Measurements from ENCODE around the gene WNK2. TPM values are rescaled to one million over a fixed set of nuclear protein-coding genes. Genes with fewer than 3 reads are reported as not detected.

WNK2 gene
- total and polyA plus RNA-seq, 4 experiments from 2014 or later, result 0.26 TPM; not detected in 3

DNA sequence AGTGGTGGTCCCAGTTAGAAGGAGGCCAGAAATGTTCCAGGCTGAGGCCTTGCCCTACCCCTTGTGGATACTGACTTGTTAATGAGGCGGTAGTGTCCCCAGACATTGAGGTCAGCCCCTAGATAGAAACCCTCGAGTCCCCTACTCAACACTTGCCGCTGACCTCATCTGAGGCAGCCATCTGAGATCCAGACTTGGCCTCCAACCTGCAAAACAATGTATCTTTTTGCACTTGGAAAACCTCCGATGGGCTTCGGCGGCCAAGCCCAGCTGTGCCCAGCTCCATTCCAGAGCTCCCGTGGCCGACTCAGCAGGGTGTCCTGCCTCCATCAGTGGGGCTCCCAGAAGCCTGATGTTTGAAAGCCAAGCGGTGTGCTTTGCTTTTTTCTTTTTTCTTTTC is 122.1 kb downstream of the WNK2 start:
- DNase-seq, result no peak
- CTCF ChIA-PET (ENCODE audit: partially characterized antibody), result interaction anchor here (1.4 to 1.6 kb wide), 2 partner anchors 197 to 199 kb away, joined by 4 to 8 read pairs; no protein-coding TSS in a partner anchor
- H3K4me1 ChIP-seq (ENCODE audit: insufficient read depth, low read length), result no peaks in the 10 kb centered on the region
- H3K27ac ChIP-seq (ENCODE audit: low read depth, low read length), result no peak overlapping the region
- H3K9me3 ChIP-seq (ENCODE audit: control insufficient read depth in 1 of 2, low read length in 2 of 2), result no peaks in the 10 kb centered on the region
- no peak overlapping the region for H3K4me3 Mint-ChIP-seq
- no peaks in the 10 kb centered on the region for H3K36me3 ChIP-seq (ENCODE audit: insufficient read depth, low read length)
- peaks cover 0 to 4% (median 0%) of the 10 kb centered on the region in 4 donors for H3K4me1 Mint-ChIP-seq
- intact Hi-C loops (cut with micrococcal nuclease), result loop anchor here (1.0 to 10.0 kb wide), 2 partner anchors 146 to 301 kb away; no protein-coding TSS in a partner anchor
- no peaks in the 10 kb centered on the region for H3K27me3 ChIP-seq (ENCODE audit: insufficient read depth, low read length)
- H3K9me3 Mint-ChIP-seq, result no peaks in the 10 kb centered on the region
- POLR2A ChIA-PET (ENCODE audit: partially characterized antibody), result no interaction called here
- H3K36me3 Mint-ChIP-seq, result no peaks in the 10 kb centered on the region
- no peaks in the 10 kb centered on the region for H3K27me3 Mint-ChIP-seq
- no peak overlapping the region for H3K27ac Mint-ChIP-seq
- H3K4me3 ChIP-seq (ENCODE audit: low read length in 2 of 2), result no peak overlapping the region

DNA sequence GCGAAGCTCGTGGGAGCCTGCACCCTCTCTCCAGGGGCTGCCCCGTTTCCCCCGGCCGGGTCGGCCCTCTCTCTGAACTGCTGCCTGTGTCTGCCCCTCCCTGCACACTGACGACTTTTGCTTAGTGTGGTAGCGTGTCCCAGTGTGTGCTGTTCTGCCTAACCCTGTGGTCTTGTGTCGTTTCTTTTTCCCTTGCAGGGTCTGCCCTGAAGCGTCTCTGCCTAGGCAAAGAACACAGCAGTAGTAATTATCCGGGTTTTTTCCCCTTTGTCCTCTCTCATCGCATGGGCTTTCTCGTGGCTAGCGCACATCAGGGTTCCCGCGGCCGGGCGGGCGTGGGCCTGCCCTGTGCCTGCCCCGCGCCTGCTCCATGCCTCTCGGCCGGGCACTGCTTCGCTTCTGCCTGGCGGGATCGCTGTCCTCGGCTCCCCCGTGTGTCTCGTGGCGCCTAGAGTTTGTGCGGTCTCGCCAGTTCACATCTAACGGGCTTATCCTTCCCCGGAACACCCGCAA is 122.7 kb downstream of the WNK2 start:
- H3K36me3 ChIP-seq (ENCODE audit: insufficient read depth, low read length), result no peaks in the 10 kb centered on the region
- no peaks in the 10 kb centered on the region for H3K36me3 Mint-ChIP-seq
- no peak overlapping the region for H3K27ac ChIP-seq (ENCODE audit: low read depth, low read length)
- H3K27ac Mint-ChIP-seq, result no peak overlapping the region
- H3K4me1 ChIP-seq (ENCODE audit: insufficient read depth, low read length), result no peaks in the 10 kb centered on the region
- H3K9me3 ChIP-seq (ENCODE audit: control insufficient read depth in 1 of 2, low read length in 2 of 2), result no peaks in the 10 kb centered on the region
- H3K4me3 ChIP-seq (ENCODE audit: low read length in 2 of 2), result no peak overlapping the region
- ChIA-PET CTCF (ENCODE audit: partially characterized antibody) (interaction anchor here (1.3 to 1.6 kb wide), 2 partner anchors 197 to 198 kb away, joined by 6 to 8 read pairs; no protein-coding TSS in a partner anchor), POLR2A (ENCODE audit: partially characterized antibody) (interaction anchor here (0.5 kb wide), 1 partner anchor 900 kb away, joined by 4 read pairs; no protein-coding TSS in a partner anchor)
- H3K9me3 Mint-ChIP-seq, result no peaks in the 10 kb centered on the region
- no peaks in the 10 kb centered on the region for H3K27me3 ChIP-seq (ENCODE audit: insufficient read depth, low read length)
- intact Hi-C loops (cut with micrococcal nuclease), result loop anchor here (1.0 to 10.0 kb wide), 2 partner anchors 146 to 302 kb away; no protein-coding TSS in a partner anchor
- H3K27me3 Mint-ChIP-seq, result no peaks in the 10 kb centered on the region
- H3K4me1 Mint-ChIP-seq, result peaks cover 0 to 4% (median 0%) of the 10 kb centered on the region in 4 donors
- no peak for DNase-seq
- H3K4me3 Mint-ChIP-seq, result no peak overlapping the region

DNA sequence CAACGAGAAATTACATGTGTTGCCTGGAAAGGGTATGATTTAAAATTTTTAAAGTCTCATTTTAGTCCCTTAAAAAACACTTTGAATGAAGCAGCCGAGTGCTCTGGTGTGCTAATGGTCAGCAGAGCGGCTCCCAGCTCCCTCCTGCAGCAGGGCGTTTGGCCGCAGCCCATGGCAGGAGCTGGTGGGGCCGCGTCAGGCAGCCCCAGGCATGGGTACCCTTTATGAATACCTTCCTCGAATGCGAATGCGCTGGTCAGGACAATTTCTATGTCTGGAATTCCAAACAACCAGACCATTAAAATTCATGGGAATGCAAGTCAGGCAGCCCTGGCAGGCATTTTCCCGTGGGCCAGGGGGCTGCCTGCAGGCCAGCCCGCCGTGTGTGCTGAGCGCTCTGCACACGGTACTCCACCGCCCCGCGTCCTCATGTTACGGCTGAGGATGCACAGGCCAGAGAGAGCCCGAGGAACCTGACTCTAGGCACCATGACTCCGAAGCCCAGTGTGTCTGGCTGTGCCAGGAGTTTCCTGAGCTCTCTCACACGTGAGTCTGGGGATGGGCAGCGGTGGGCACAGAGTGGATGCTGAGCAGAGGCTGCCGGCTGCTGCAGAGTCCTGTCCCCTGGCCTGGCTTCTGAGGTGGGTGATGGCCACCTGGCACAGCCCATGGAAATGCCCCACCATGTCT is 123.7 kb downstream of the WNK2 start:
- H3K27me3 ChIP-seq (ENCODE audit: insufficient read depth, low read length), result no peaks in the 10 kb centered on the region
- Mint-ChIP-seq H3K27ac (no peak overlapping the region), H3K36me3 (no peaks in the 10 kb centered on the region), H3K27me3 (peaks cover 1 to 3% of the 10 kb centered on the region in 2 donors), H3K4me3 (no peak overlapping the region), H3K4me1 (peaks cover 0 to under 1% (median 0%) of the 10 kb centered on the region in 4 donors), H3K9me3 (no peaks in the 10 kb centered on the region)
- no peaks in the 10 kb centered on the region for H3K4me1 ChIP-seq (ENCODE audit: insufficient read depth, low read length)
- intact Hi-C loops (cut with micrococcal nuclease), result loop anchor here (10.0 kb wide), 1 partner anchor 303 kb away; no protein-coding TSS in a partner anchor
- no peak overlapping the region for H3K4me3 ChIP-seq (ENCODE audit: low read length in 2 of 2)
- no peak overlapping the region for H3K27ac ChIP-seq (ENCODE audit: low read depth, low read length)
- CTCF ChIA-PET (ENCODE audit: partially characterized antibody), result interaction anchor here (1.3 kb wide), 1 partner anchor 199 kb away, joined by 6 read pairs; no protein-coding TSS in a partner anchor
- no peaks in the 10 kb centered on the region for H3K9me3 ChIP-seq (ENCODE audit: control insufficient read depth in 1 of 2, low read length in 2 of 2)
- DNase-seq, result no peak
- no peaks in the 10 kb centered on the region for H3K36me3 ChIP-seq (ENCODE audit: insufficient read depth, low read length)
- POLR2A ChIA-PET (ENCODE audit: partially characterized antibody), result no interaction called here

DNA sequence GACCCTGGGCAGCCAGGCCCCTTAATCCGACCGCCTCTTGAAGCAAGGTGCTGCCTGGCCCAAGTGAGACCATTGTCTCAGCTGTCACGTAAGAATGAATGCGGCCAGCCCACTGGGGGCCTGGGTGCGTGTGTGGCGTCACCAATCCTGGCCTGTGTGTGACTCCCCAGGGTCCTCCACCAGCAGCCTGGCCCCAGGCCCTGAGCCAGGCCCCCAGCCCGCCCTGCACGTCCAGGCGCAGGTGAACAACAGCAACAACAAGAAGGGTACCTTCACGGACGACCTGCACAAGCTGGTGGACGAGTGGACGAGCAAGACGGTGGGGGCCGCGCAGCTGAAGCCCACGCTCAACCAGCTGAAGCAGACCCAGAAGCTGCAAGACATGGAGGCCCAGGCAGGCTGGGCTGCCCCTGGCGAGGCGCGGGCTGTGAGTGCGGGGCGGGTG is 124.2 kb downstream of the WNK2 start:
- Histone ChIP-seq H3K27me3 (ENCODE audit: insufficient read depth, low read length) (no peaks in the 10 kb centered on the region), H3K36me3 (ENCODE audit: insufficient read depth, low read length) (no peaks in the 10 kb centered on the region), H3K4me3 (ENCODE audit: low read length in 2 of 2) (no peak overlapping the region), H3K27ac (ENCODE audit: low read depth, low read length) (no peak overlapping the region), H3K9me3 (ENCODE audit: control insufficient read depth in 1 of 2, low read length in 2 of 2) (no peaks in the 10 kb centered on the region), H3K4me1 (ENCODE audit: insufficient read depth, low read length) (no peaks in the 10 kb centered on the region)
- DNase-seq, result no peak
- ChIA-PET POLR2A (ENCODE audit: partially characterized antibody) (no interaction called here), CTCF (ENCODE audit: partially characterized antibody) (no interaction called here)
- Mint-ChIP-seq H3K4me1 (peaks cover 0 to 6% (median 2%) of the 10 kb centered on the region in 4 donors), H3K36me3 (no peaks in the 10 kb centered on the region), H3K9me3 (no peaks in the 10 kb centered on the region), H3K27ac (no peak overlapping the region), H3K27me3 (peaks cover 6 to 7% of the 10 kb centered on the region in 2 donors), H3K4me3 (no peak overlapping the region)
- intact Hi-C loops (cut with micrococcal nuclease), result loop anchor here (10.0 kb wide), 1 partner anchor 303 kb away; no protein-coding TSS in a partner anchor

DNA sequence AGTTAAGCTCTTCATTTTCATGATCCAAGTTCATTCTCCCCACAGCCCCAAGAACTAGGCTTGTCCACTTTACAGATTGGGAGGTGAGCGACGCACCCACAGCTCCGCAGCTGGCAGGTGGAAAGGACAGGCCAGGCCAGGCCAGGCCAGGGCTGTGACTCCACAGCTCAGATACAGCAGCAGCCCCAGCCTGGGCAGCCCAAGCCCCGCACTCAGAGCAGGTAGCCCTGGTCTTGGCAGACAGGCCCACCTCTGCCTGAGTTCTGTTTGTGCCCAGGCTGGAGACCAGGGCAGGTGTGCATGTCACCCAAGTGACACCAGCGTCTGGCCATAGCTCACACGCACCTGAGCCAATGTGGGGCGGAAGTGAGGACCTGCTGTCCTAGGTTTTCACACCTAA is 124.7 kb downstream of the WNK2 start:
- H3K4me3 Mint-ChIP-seq, result no peak overlapping the region
- H3K9me3 ChIP-seq (ENCODE audit: control insufficient read depth in 1 of 2, low read length in 2 of 2), result no peaks in the 10 kb centered on the region
- no peaks in the 10 kb centered on the region for H3K36me3 Mint-ChIP-seq
- no peaks in the 10 kb centered on the region for H3K4me1 ChIP-seq (ENCODE audit: insufficient read depth, low read length)
- ChIA-PET POLR2A (ENCODE audit: partially characterized antibody) (no interaction called here), CTCF (ENCODE audit: partially characterized antibody) (no interaction called here)
- intact Hi-C loops (cut with micrococcal nuclease), result loop anchor here (10.0 kb wide), 1 partner anchor 304 kb away; no protein-coding TSS in a partner anchor
- H3K27me3 ChIP-seq (ENCODE audit: insufficient read depth, low read length), result no peaks in the 10 kb centered on the region
- no peak overlapping the region for H3K27ac ChIP-seq (ENCODE audit: low read depth, low read length)
- H3K9me3 Mint-ChIP-seq, result no peaks in the 10 kb centered on the region
- no peaks in the 10 kb centered on the region for H3K36me3 ChIP-seq (ENCODE audit: insufficient read depth, low read length)
- peaks cover 6 to 7% of the 10 kb centered on the region in 2 donors for H3K27me3 Mint-ChIP-seq
- H3K4me1 Mint-ChIP-seq, result peaks cover 0 to 6% (median 2%) of the 10 kb centered on the region in 4 donors
- DNase-seq, result no peak
- no peak overlapping the region for H3K4me3 ChIP-seq (ENCODE audit: low read length in 2 of 2)
- H3K27ac Mint-ChIP-seq, result no peak overlapping the region

DNA sequence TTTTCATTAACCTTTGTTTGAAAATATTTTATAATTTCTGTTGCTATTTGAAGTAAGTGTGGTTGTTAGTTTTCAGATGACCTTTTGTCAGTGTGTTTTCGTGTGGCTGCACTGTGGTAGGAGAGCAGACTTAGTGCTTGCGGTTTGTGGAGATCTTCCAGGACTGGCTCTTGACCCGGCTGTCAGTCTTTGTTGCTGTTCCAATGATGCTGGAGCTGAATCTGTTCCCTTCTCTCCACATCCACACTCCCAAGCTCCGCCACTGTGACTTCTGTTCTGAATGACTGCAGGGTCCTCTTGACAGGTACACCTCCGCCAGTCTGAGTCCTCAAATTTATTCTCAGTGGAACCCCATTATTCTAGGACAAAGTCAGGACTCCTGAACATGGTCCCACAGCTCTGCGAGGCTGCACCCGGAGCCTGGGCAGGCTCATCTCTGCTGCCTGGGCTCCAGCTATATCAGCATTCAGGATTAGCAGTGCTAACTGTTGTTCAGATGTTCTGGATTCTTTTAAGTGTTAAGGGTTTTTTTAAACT is 126.0 kb downstream of the WNK2 start:
- H3K4me3 Mint-ChIP-seq, result no peak overlapping the region

DNA sequence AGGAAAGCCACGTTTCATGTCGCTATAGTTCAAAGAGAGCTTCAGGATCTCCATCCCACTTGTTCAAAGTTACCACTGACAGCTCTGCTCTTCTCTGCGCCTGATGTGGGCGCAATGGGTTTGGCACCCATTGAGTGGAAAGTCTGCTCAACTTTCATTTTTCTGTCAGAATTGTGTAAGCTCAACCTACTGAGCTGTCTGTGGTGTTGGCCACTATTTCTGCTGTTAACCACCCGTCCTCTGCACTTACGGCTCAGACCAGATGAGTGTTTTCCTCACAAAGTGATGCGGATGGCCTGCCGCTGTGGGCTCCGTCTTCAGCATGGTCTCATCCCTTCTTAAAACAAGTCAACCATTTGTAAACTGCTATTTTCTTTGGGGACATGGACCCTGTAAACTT is 131.2 kb downstream of the WNK2 start:
- intact Hi-C loops (cut with micrococcal nuclease), result no loop called here

More for the DNA sequence above, 126.0 kb downstream of the WNK2 start:
- peaks cover 6 to 7% of the 10 kb centered on the region in 2 donors for H3K27me3 Mint-ChIP-seq
- no peaks in the 10 kb centered on the region for H3K9me3 Mint-ChIP-seq
- no peak for DNase-seq
- H3K27ac Mint-ChIP-seq, result no peak overlapping the region
- peaks cover 0 to 6% (median 2%) of the 10 kb centered on the region in 4 donors for H3K4me1 Mint-ChIP-seq
- Histone ChIP-seq H3K36me3 (ENCODE audit: insufficient read depth, low read length) (no peaks in the 10 kb centered on the region), H3K27me3 (ENCODE audit: insufficient read depth, low read length) (no peaks in the 10 kb centered on the region), H3K4me1 (ENCODE audit: insufficient read depth, low read length) (no peaks in the 10 kb centered on the region), H3K27ac (ENCODE audit: low read depth, low read length) (no peak overlapping the region), H3K4me3 (ENCODE audit: low read length in 2 of 2) (no peak overlapping the region), H3K9me3 (ENCODE audit: control insufficient read depth in 1 of 2, low read length in 2 of 2) (no peaks in the 10 kb centered on the region)
- CTCF ChIA-PET (ENCODE audit: partially characterized antibody), result no interaction called here
- POLR2A ChIA-PET (ENCODE audit: partially characterized antibody), result no interaction called here
- no peaks in the 10 kb centered on the region for H3K36me3 Mint-ChIP-seq
- intact Hi-C loops (cut with micrococcal nuclease), result loop anchor here (10.0 kb wide), 1 partner anchor 305 kb away; no protein-coding TSS in a partner anchor

More for the DNA sequence above, 131.2 kb downstream of the WNK2 start:
- Mint-ChIP-seq H3K4me1 (peaks cover 5 to 12% (median 7%) of the 10 kb centered on the region in 4 donors), H3K36me3 (no peaks in the 10 kb centered on the region), H3K27me3 (peaks cover 9 to 20% of the 10 kb centered on the region in 2 donors), H3K4me3 (no peak overlapping the region), H3K9me3 (no peaks in the 10 kb centered on the region), H3K27ac (no peak overlapping the region)
- DNase-seq, result no peak
- Histone ChIP-seq H3K4me3 (ENCODE audit: low read length in 2 of 2) (no peak overlapping the region), H3K4me1 (ENCODE audit: insufficient read depth, low read length) (no peaks in the 10 kb centered on the region), H3K9me3 (ENCODE audit: control insufficient read depth in 1 of 2, low read length in 2 of 2) (no peaks in the 10 kb centered on the region), H3K27ac (ENCODE audit: low read depth, low read length) (no peak overlapping the region), H3K27me3 (ENCODE audit: insufficient read depth, low read length) (peaks cover 8% of the 10 kb centered on the region), H3K36me3 (ENCODE audit: insufficient read depth, low read length) (no peaks in the 10 kb centered on the region)
- POLR2A ChIA-PET (ENCODE audit: partially characterized antibody), result no interaction called here
- CTCF ChIA-PET (ENCODE audit: partially characterized antibody), result interaction anchor here (1.0 to 2.2 kb wide), 2 partner anchors 206 to 208 kb away, joined by 3 to 4 read pairs; no protein-coding TSS in a partner anchor
